Measurements from ENCODE around the gene LYG1. TPM values are rescaled to one million over a fixed set of nuclear protein-coding genes. Genes with fewer than 3 reads are reported as not detected.

LYG1 gene
- total and polyA plus RNA-seq, 2 of the 13 experiments (the other 11 are each of a cell fraction or from before 2014, with no cell fraction given) = 1.00 to 2.9 TPM

DNA sequence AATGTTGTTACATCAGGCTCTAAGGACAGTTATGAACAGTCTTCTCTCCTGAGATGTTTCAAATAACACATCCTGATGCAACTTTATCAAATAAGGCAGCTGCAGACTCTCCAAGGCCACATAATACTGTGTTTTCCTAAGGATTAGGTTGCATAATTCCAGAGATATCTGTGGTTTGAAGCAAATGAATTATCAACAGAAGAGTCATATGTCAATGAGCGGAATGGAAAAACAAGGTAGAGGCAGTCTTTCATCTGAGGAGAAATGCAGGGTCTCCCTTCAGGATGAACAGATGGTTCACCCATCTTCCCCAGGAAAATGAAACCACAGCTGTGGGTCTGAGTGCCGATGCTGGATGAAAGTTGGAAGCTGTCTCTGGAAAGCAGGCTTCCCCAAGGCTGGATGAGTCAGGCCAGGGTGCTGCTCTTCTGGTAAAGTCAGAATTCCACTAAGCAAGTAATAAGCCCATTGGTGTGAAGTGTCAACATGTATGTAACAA is 22.2 kb downstream of the LYG1 start (continued):
- TF ChIP-seq, protein P1, sequence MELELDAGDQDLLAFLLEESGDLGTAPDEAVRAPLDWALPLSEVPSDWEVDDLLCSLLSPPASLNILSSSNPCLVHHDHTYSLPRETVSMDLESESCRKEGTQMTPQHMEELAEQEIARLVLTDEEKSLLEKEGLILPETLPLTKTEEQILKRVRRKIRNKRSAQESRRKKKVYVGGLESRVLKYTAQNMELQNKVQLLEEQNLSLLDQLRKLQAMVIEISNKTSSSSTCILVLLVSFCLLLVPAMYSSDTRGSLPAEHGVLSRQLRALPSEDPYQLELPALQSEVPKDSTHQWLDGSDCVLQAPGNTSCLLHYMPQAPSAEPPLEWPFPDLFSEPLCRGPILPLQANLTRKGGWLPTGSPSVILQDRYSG (CRISPR knock-in tag; IDR thresholded peaks at IDR 0.05) = no peak
- TF ChIP-seq PREB (CRISPR knock-in tag; IDR thresholded peaks at IDR 0.05) = no peak
- no peak for TF ChIP-seq KLF9 (CRISPR knock-in tag; IDR thresholded peaks at IDR 0.05; ENCODE audit: low read depth)
- no peak for TF ChIP-seq SMAD1 (CRISPR knock-in tag; IDR thresholded peaks at IDR 0.05; ENCODE audit: borderline replicate concordance, low read depth)
- TF ChIP-seq ATF5 (CRISPR knock-in tag; IDR thresholded peaks at IDR 0.05; ENCODE audit: low read depth) = no peak
- peak; percentile 99 for TF ChIP-seq HMG20A (CRISPR knock-in tag; IDR thresholded peaks at IDR 0.05; ENCODE audit: borderline replicate concordance)
- peak; percentile 79 for TF ChIP-seq ZNF264 (CRISPR knock-in tag; IDR thresholded peaks at IDR 0.05)
- peak; percentile 60; the same call in 1 of the 2 replicates for TF ChIP-seq ATF1 (CRISPR knock-in tag; IDR thresholded peaks at IDR 0.05)
- peak; percentile 18; the same call in 1 of the 2 replicates for TF ChIP-seq NFYC (CRISPR knock-in tag; IDR thresholded peaks at IDR 0.05)
- 0 out of 2 replicates have a peak, but pooled peaks have one; percentile 36 for TF ChIP-seq MED13 (CRISPR knock-in tag; IDR thresholded peaks at IDR 0.05)
- TF ChIP-seq HHEX (CRISPR knock-in tag; IDR thresholded peaks at IDR 0.05) = peak; percentile 87
- no peak; the same call in 1 of the 2 replicates for TF ChIP-seq ZNF3 (CRISPR knock-in tag; IDR thresholded peaks at IDR 0.05)
- 0 out of 2 replicates have a peak, but pooled peaks have one; percentile 35 for TF ChIP-seq MEIS2 (CRISPR knock-in tag; IDR thresholded peaks at IDR 0.05)
- TF ChIP-seq, protein P2, sequence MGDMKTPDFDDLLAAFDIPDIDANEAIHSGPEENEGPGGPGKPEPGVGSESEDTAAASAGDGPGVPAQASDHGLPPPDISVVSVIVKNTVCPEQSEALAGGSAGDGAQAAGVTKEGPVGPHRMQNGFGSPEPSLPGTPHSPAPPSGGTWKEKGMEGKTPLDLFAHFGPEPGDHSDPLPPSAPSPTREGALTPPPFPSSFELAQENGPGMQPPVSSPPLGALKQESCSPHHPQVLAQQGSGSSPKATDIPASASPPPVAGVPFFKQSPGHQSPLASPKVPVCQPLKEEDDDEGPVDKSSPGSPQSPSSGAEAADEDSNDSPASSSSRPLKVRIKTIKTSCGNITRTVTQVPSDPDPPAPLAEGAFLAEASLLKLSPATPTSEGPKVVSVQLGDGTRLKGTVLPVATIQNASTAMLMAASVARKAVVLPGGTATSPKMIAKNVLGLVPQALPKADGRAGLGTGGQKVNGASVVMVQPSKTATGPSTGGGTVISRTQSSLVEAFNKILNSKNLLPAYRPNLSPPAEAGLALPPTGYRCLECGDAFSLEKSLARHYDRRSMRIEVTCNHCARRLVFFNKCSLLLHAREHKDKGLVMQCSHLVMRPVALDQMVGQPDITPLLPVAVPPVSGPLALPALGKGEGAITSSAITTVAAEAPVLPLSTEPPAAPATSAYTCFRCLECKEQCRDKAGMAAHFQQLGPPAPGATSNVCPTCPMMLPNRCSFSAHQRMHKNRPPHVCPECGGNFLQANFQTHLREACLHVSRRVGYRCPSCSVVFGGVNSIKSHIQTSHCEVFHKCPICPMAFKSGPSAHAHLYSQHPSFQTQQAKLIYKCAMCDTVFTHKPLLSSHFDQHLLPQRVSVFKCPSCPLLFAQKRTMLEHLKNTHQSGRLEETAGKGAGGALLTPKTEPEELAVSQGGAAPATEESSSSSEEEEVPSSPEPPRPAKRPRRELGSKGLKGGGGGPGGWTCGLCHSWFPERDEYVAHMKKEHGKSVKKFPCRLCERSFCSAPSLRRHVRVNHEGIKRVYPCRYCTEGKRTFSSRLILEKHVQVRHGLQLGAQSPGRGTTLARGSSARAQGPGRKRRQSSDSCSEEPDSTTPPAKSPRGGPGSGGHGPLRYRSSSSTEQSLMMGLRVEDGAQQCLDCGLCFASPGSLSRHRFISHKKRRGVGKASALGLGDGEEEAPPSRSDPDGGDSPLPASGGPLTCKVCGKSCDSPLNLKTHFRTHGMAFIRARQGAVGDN (CRISPR knock-in tag; IDR thresholded peaks at IDR 0.05) = no peak
- peak; percentile 30; the same call in 1 of the 2 replicates for TF ChIP-seq GMEB1 (CRISPR knock-in tag; IDR thresholded peaks at IDR 0.05; ENCODE audit: borderline replicate concordance)
- TF ChIP-seq ZZZ3 (CRISPR knock-in tag; IDR thresholded peaks at IDR 0.05; ENCODE audit: borderline replicate concordance) = no peak
- TF ChIP-seq ZNF614 (CRISPR knock-in tag; IDR thresholded peaks at IDR 0.05; ENCODE audit: borderline replicate concordance) = peak; percentile 97
- TF ChIP-seq NR2F1 (CRISPR knock-in tag; IDR thresholded peaks at IDR 0.05) = peak; percentile 71 to 87; a peak in 3 of 4 replicates
- 0 out of 2 replicates have a peak, but pooled peaks have one; percentile 50 for TF ChIP-seq RARG (CRISPR knock-in tag; IDR thresholded peaks at IDR 0.05; ENCODE audit: low read depth)
- TF ChIP-seq ZNF619 (CRISPR knock-in tag; IDR thresholded peaks at IDR 0.05) = no peak
- peak; percentile 81 for TF ChIP-seq ZMYM4 (CRISPR knock-in tag; IDR thresholded peaks at IDR 0.05)
- TF ChIP-seq FOSL2 (CRISPR knock-in tag; IDR thresholded peaks at IDR 0.05) = peak; percentile 94
- TF ChIP-seq ZNF230 (CRISPR knock-in tag; IDR thresholded peaks at IDR 0.05) = no peak
- TF ChIP-seq TARDBP (CRISPR knock-in tag; IDR thresholded peaks at IDR 0.05) = peak; percentile 97
